ENCODE data around the gene MED27.

The MED27 gene

GRCh38 chr9:131833083-131833482 is 246.6 kb downstream of the MED27 start:
- peaks cover 12% of the 10 kb centered on the region for H3K9me3 Mint-ChIP-seq
- DNase-seq (ENCODE audit: low spot score): no peak
- peaks cover 6% of the 10 kb centered on the region for H3K36me3 Mint-ChIP-seq (ENCODE audit: low read depth)
- H3K4me3 Mint-ChIP-seq: peak overlapping the region; percentile 55
- peaks cover 11% of the 10 kb centered on the region for H3K4me1 Mint-ChIP-seq (ENCODE audit: low read depth)
- peak overlapping the region; percentile 78 for H3K27ac Mint-ChIP-seq
- H3K27me3 Mint-ChIP-seq (ENCODE audit: low read depth): peaks cover 3% of the 10 kb centered on the region

- Mint-ChIP-seq H3K4me3 (no peak overlapping the region), H3K9me3 (peaks cover 9% of the 10 kb centered on the region), H3K36me3 (ENCODE audit: low read depth) (peaks cover 6% of the 10 kb centered on the region), H3K27ac (no peak overlapping the region), H3K4me1 (ENCODE audit: low read depth) (peaks cover 8% of the 10 kb centered on the region), H3K27me3 (ENCODE audit: low read depth) (peaks cover 5% of the 10 kb centered on the region)
- no peak for DNase-seq (ENCODE audit: low spot score)
Observed at GRCh38 chr9:131831380-131832165, 248.1 kb downstream of the MED27 start.

GRCh38 chr9:131827821-131828369 is 251.8 kb downstream of the MED27 start:
- DNase-seq (ENCODE audit: low spot score): no peak
- Mint-ChIP-seq H3K4me1 (ENCODE audit: low read depth) (peaks cover 4% of the 10 kb centered on the region), H3K9me3 (no peaks in the 10 kb centered on the region), H3K4me3 (no peak overlapping the region), H3K36me3 (ENCODE audit: low read depth) (no peaks in the 10 kb centered on the region), H3K27me3 (ENCODE audit: low read depth) (peaks cover 9% of the 10 kb centered on the region), H3K27ac (no peak overlapping the region)

- DNase-seq (ENCODE audit: low spot score): no peak
- no peaks in the 10 kb centered on the region for H3K4me1 Mint-ChIP-seq (ENCODE audit: low read depth)
Observed at GRCh38 chr9:131826966-131827525, 252.6 kb downstream of the MED27 start.

GRCh38 chr9:131826053-131826452 is 253.6 kb downstream of the MED27 start:
- no peak overlapping the region for H3K27ac Mint-ChIP-seq
- no peaks in the 10 kb centered on the region for H3K9me3 Mint-ChIP-seq
- peaks cover 14% of the 10 kb centered on the region for H3K27me3 Mint-ChIP-seq (ENCODE audit: low read depth)
- no peaks in the 10 kb centered on the region for H3K36me3 Mint-ChIP-seq (ENCODE audit: low read depth)
- H3K4me1 Mint-ChIP-seq (ENCODE audit: low read depth): no peaks in the 10 kb centered on the region
- no peak overlapping the region for H3K4me3 Mint-ChIP-seq
- no peak for DNase-seq (ENCODE audit: low spot score)

More at GRCh38 chr9:131826966-131827525, 252.6 kb downstream of the MED27 start:
- no peaks in the 10 kb centered on the region for H3K9me3 Mint-ChIP-seq
- peaks cover 9% of the 10 kb centered on the region for H3K27me3 Mint-ChIP-seq (ENCODE audit: low read depth)
- H3K4me3 Mint-ChIP-seq: no peak overlapping the region
- no peak overlapping the region for H3K27ac Mint-ChIP-seq
- no peaks in the 10 kb centered on the region for H3K36me3 Mint-ChIP-seq (ENCODE audit: low read depth)

- Mint-ChIP-seq H3K36me3 (ENCODE audit: low read depth) (no peaks in the 10 kb centered on the region), H3K27me3 (ENCODE audit: low read depth) (peaks cover 23% of the 10 kb centered on the region), H3K4me1 (ENCODE audit: low read depth) (no peaks in the 10 kb centered on the region), H3K4me3 (no peak overlapping the region), H3K9me3 (no peaks in the 10 kb centered on the region), H3K27ac (no peak overlapping the region)
- no peak for DNase-seq (ENCODE audit: low spot score)
Observed at GRCh38 chr9:131824953-131825495, 254.6 kb downstream of the MED27 start.

GRCh38 chr9:131824155-131824594 is 255.5 kb downstream of the MED27 start:
- Mint-ChIP-seq H3K36me3 (ENCODE audit: low read depth) (no peaks in the 10 kb centered on the region), H3K27me3 (ENCODE audit: low read depth) (peaks cover 25% of the 10 kb centered on the region), H3K27ac (no peak overlapping the region)

GRCh38 chr9:131823701-131824146 is 255.9 kb downstream of the MED27 start:
- H3K27me3 Mint-ChIP-seq (ENCODE audit: low read depth): peaks cover 24% of the 10 kb centered on the region
- H3K9me3 Mint-ChIP-seq: no peaks in the 10 kb centered on the region
- H3K4me3 Mint-ChIP-seq: no peak overlapping the region
- H3K27ac Mint-ChIP-seq: no peak overlapping the region
- no peak for DNase-seq (ENCODE audit: low spot score)
- H3K4me1 Mint-ChIP-seq (ENCODE audit: low read depth): no peaks in the 10 kb centered on the region
- no peaks in the 10 kb centered on the region for H3K36me3 Mint-ChIP-seq (ENCODE audit: low read depth)

More at GRCh38 chr9:131824155-131824594, 255.5 kb downstream of the MED27 start:
- Mint-ChIP-seq H3K4me3 (no peak overlapping the region), H3K4me1 (ENCODE audit: low read depth) (no peaks in the 10 kb centered on the region), H3K9me3 (no peaks in the 10 kb centered on the region)
- no peak for DNase-seq (ENCODE audit: low spot score)

GRCh38 chr9:131818089-131818488 is 261.6 kb downstream of the MED27 start:
- no peaks in the 10 kb centered on the region for H3K9me3 Mint-ChIP-seq
- no peak for DNase-seq (ENCODE audit: low spot score)
- peaks cover 24% of the 10 kb centered on the region for H3K27me3 Mint-ChIP-seq (ENCODE audit: low read depth)
- H3K36me3 Mint-ChIP-seq (ENCODE audit: low read depth): no peaks in the 10 kb centered on the region
- H3K4me3 Mint-ChIP-seq: no peak overlapping the region
- no peak overlapping the region for H3K27ac Mint-ChIP-seq
- H3K4me1 Mint-ChIP-seq (ENCODE audit: low read depth): no peaks in the 10 kb centered on the region

- DNase-seq (ENCODE audit: low spot score): no peak
- Mint-ChIP-seq H3K9me3 (no peaks in the 10 kb centered on the region), H3K4me1 (ENCODE audit: low read depth) (no peaks in the 10 kb centered on the region), H3K4me3 (no peak overlapping the region), H3K27me3 (ENCODE audit: low read depth) (peaks cover 24% of the 10 kb centered on the region), H3K27ac (no peak overlapping the region), H3K36me3 (ENCODE audit: low read depth) (no peaks in the 10 kb centered on the region)
Observed at GRCh38 chr9:131817627-131818026, 262.0 kb downstream of the MED27 start.

GRCh38 chr9:131817073-131817472 is 262.6 kb downstream of the MED27 start:
- Mint-ChIP-seq H3K9me3 (no peaks in the 10 kb centered on the region), H3K4me3 (no peak overlapping the region), H3K27me3 (ENCODE audit: low read depth) (peaks cover 24% of the 10 kb centered on the region), H3K36me3 (ENCODE audit: low read depth) (no peaks in the 10 kb centered on the region), H3K27ac (no peak overlapping the region), H3K4me1 (ENCODE audit: low read depth) (no peaks in the 10 kb centered on the region)
- no peak for DNase-seq (ENCODE audit: low spot score)

- H3K4me3 Mint-ChIP-seq: no peak overlapping the region
- no peak overlapping the region for H3K27ac Mint-ChIP-seq
- no peaks in the 10 kb centered on the region for H3K36me3 Mint-ChIP-seq (ENCODE audit: low read depth)
- no peaks in the 10 kb centered on the region for H3K9me3 Mint-ChIP-seq
- no peak for DNase-seq (ENCODE audit: low spot score)
- no peaks in the 10 kb centered on the region for H3K4me1 Mint-ChIP-seq (ENCODE audit: low read depth)
- H3K27me3 Mint-ChIP-seq (ENCODE audit: low read depth): peaks cover 20% of the 10 kb centered on the region
Observed at GRCh38 chr9:131815970-131816873, 263.4 kb downstream of the MED27 start.

GRCh38 chr9:131814707-131815106 is 265.0 kb downstream of the MED27 start:
- Mint-ChIP-seq H3K27ac (no peak overlapping the region), H3K9me3 (no peaks in the 10 kb centered on the region), H3K36me3 (ENCODE audit: low read depth) (no peaks in the 10 kb centered on the region), H3K27me3 (ENCODE audit: low read depth) (peaks cover 6% of the 10 kb centered on the region), H3K4me1 (ENCODE audit: low read depth) (no peaks in the 10 kb centered on the region), H3K4me3 (no peak overlapping the region)
- no peak for DNase-seq (ENCODE audit: low spot score)
